Activated B cell treated with CpG ODN at 0.5 μM for 24 hours (primary cell): ENCODE data around the gene SERINC3. TPM values are rescaled to one million over a fixed set of nuclear protein-coding genes. Genes with fewer than 3 reads are reported as not detected.

Experiments
- ATAC-seq: fragments of 200-7000 bp; cut with Tn5 transposase; one replicate; pipeline ENCODE4 v1.10.0; 2021; ENCODE audit warnings: low read depth, mild to moderate bottlenecking, moderate library complexity
- CTCF ChIA-PET: fragments of 350-600 bp; sonication (Branson Sonifier 250); formaldehyde crosslinking; loops from one replicate; lab custom pipeline; 2021; ENCODE audit warnings: antibody characterized with exemption; lab: Charles Lee
- POLR2A ChIA-PET: fragments of 350-600 bp; sonication (Branson Sonifier 250); formaldehyde crosslinking; loops from one replicate; lab custom pipeline; 2021; ENCODE audit warnings: antibody characterized with exemption; lab: Charles Lee
- DNase-seq: peaks from one replicate; pipeline ENCODE4 v3.0.0; 2022
- H3K27ac Mint-ChIP-seq: one replicate; pipeline ENCODE4 v1.8.0; 2020; ENCODE audit warnings: mixed read lengths
- H3K27me3 Mint-ChIP-seq: one replicate; pipeline ENCODE4 v1.8.0; 2021; ENCODE audit warnings: mixed read lengths
- H3K36me3 Mint-ChIP-seq: one replicate; pipeline ENCODE4 v1.8.0; 2021; ENCODE audit warnings: low read depth, mixed read lengths
- H3K4me1 Mint-ChIP-seq: one replicate; pipeline ENCODE4 v1.8.0; 2021; ENCODE audit warnings: mixed read lengths
- H3K4me3 Mint-ChIP-seq: one replicate; pipeline ENCODE4 v1.8.0; 2020; ENCODE audit warnings: mild to moderate bottlenecking, mixed read lengths
- H3K9me3 Mint-ChIP-seq: one replicate; pipeline ENCODE4 v1.8.0; 2020; ENCODE audit warnings: mixed read lengths
- CTCF ChIP-seq: fragments of 200-600 bp; IDR thresholded peaks from one replicate; pipeline ENCODE4 v1.8.0; 2022; ENCODE audit warnings: antibody characterized with exemption, mild to moderate bottlenecking
- intact Hi-C: fragments of 100-400 bp; cut with micrococcal nuclease; formaldehyde crosslinking; loops from one replicate; pipeline ENCODE4 v1.15.1; 2024
- total RNA-seq: library from RNA; stranded (reverse); gene quantifications from 2 replicates; pipeline ENCODE4 v1.2.3, GENCODE V29; 2022

SERINC3 gene
- total RNA-seq, 1 donor from 2014 or later = 41.4 TPM

- no peak for ATAC-seq
- DNase-seq = no peak
- Mint-ChIP-seq H3K4me3 (no peak overlapping the region), H3K36me3 (no peaks in the 10 kb centered on the region), H3K27me3 (peaks cover 1% of the 10 kb centered on the region), H3K9me3 (no peaks in the 10 kb centered on the region), H3K27ac (no peak overlapping the region), H3K4me1 (no peaks in the 10 kb centered on the region)
- ChIA-PET CTCF (no interaction called here), POLR2A (interaction anchor here (0.6 kb wide), 1 partner anchor 390 kb away, joined by 3 read pairs; no protein-coding TSS in a partner anchor)
- intact Hi-C loops = no loop called here
- no peak for TF ChIP-seq CTCF
These were observed 22.4 kb upstream of the SERINC3 start for GRCh38 chr20:44544263-44544662.

- Mint-ChIP-seq H3K27ac (no peak overlapping the region), H3K4me3 (no peak overlapping the region), H3K27me3 (no peaks in the 10 kb centered on the region), H3K36me3 (no peaks in the 10 kb centered on the region), H3K9me3 (no peaks in the 10 kb centered on the region), H3K4me1 (no peaks in the 10 kb centered on the region)
- POLR2A ChIA-PET = no interaction called here
- TF ChIP-seq CTCF = no peak
- DNase-seq (no peak), ATAC-seq (no peak)
- CTCF ChIA-PET = interaction anchor here (0.6 kb wide), 1 partner anchor 11 kb away, joined by 3 read pairs; no protein-coding TSS in a partner anchor
- intact Hi-C loops = no loop called here
These were observed 21.5 kb upstream of the SERINC3 start for GRCh38 chr20:44543358-44543757.

GRCh38 chr20:44542890-44543289 lies 21.0 kb upstream of the SERINC3 start:
- Mint-ChIP-seq H3K4me3 (no peak overlapping the region), H3K36me3 (no peaks in the 10 kb centered on the region), H3K4me1 (no peaks in the 10 kb centered on the region), H3K27me3 (no peaks in the 10 kb centered on the region), H3K27ac (no peak overlapping the region), H3K9me3 (no peaks in the 10 kb centered on the region)
- POLR2A ChIA-PET = interaction anchor here (0.6 kb wide), 1 partner anchor 25 kb away, joined by 3 read pairs; no protein-coding TSS in a partner anchor
- intact Hi-C loops = no loop called here
- CTCF ChIA-PET = interaction anchor here (0.6 kb wide), 1 partner anchor 10 kb away, joined by 3 read pairs; no protein-coding TSS in a partner anchor
- DNase-seq (no peak), ATAC-seq (no peak)
- no peak for TF ChIP-seq CTCF

GRCh38 chr20:44541992-44542391 lies 20.1 kb upstream of the SERINC3 start:
- no peaks in the 10 kb centered on the region for H3K4me1 Mint-ChIP-seq
- H3K4me3 Mint-ChIP-seq = no peak overlapping the region
- no peaks in the 10 kb centered on the region for H3K36me3 Mint-ChIP-seq
- ChIA-PET CTCF (no interaction called here), POLR2A (interaction anchor here (0.6 kb wide), 1 partner anchor 24 kb away, joined by 3 read pairs; no protein-coding TSS in a partner anchor)
- no peaks in the 10 kb centered on the region for H3K27me3 Mint-ChIP-seq
- intact Hi-C loops = no loop called here
- ATAC-seq = no peak
- no peak overlapping the region for H3K27ac Mint-ChIP-seq
- no peak for DNase-seq
- no peak for TF ChIP-seq CTCF
- H3K9me3 Mint-ChIP-seq = no peaks in the 10 kb centered on the region

GRCh38 chr20:44540834-44541233 lies 19.0 kb upstream of the SERINC3 start:
- no peak for TF ChIP-seq CTCF
- ATAC-seq (no peak), DNase-seq (no peak)
- ChIA-PET POLR2A (interaction anchor here (0.7 kb wide), 1 partner anchor 62 kb away, joined by 4 read pairs; no protein-coding TSS in a partner anchor), CTCF (no interaction called here)
- Mint-ChIP-seq H3K36me3 (no peaks in the 10 kb centered on the region), H3K27ac (no peak overlapping the region), H3K9me3 (no peaks in the 10 kb centered on the region), H3K4me1 (peaks cover 4% of the 10 kb centered on the region), H3K27me3 (no peaks in the 10 kb centered on the region), H3K4me3 (no peak overlapping the region)
- intact Hi-C loops = no loop called here
